Measurements from ENCODE around the gene SAT1.

DNA sequence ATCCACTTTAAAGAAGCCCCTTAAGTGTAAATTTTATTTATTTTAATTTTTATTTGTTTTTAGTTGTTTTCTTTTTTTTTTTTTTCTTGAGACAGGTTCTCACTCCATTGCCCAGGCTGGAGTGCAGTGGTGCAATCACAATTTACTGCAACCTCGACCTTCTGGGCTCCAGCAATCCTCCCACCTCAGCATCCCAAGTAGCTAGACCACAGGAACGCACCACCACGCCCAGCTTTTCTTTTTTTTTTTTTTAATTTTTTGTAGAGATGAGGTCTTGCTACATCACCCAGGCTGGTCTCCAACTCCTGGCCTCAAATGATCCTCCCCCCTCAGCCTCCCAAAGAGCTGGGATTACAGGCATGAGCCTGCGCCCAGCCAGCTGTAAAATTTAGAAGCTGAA, 6.0 kb downstream of the SAT1 start:
- TF ChIP-seq CTCF (IDR thresholded peaks at IDR 0.05; ENCODE audit: insufficient read depth, low read length) (no peak), POLR2AphosphoS5 (IDR thresholded peaks at IDR 0.05; ENCODE audit: low read depth) (no peak), GABPA (IDR thresholded peaks at IDR 0.05; ENCODE audit: low read depth) (no peak), REST (IDR thresholded peaks at IDR 0.05; ENCODE audit: insufficient replicate concordance, low read depth) (no peak)
